Middle frontal gyrus (tissue), 1 donor: Measurements from ENCODE around the gene KIF3B.
"Not testable (repeated sequence)": the region's sequence is repeated elsewhere in the genome, so short reads cannot be mapped to it uniquely, and the experiment has no call there.

ENCODE experiments used
- DNase-seq: peaks from one replicate; pipeline ENCODE4 v3.0.0-alpha.2; 2015; ENCODE audit warnings: low spot score; ENCODE audit errors: extremely low spot score

KIF3B gene

DNA sequence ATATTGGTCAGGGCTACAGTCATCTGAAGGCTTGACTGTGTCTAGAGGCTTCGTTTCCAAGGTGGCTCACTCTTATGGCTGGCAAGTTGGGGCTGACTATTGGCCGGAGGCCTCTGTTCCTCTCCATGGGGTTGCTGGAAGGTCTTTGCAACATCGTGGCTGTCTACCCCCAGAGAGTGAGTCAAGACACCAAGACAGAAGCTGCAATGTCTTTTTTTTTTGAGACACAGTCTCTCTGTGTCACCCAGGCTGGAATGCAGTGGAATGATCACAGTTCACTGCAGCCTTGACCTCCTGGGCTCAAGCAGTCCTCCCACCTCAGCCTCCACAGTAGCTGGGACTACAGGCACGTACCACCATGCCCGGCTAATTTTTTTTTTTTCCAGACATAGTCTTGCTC is 29.4 kb upstream of the KIF3B start:
- no peak for DNase-seq

DNA sequence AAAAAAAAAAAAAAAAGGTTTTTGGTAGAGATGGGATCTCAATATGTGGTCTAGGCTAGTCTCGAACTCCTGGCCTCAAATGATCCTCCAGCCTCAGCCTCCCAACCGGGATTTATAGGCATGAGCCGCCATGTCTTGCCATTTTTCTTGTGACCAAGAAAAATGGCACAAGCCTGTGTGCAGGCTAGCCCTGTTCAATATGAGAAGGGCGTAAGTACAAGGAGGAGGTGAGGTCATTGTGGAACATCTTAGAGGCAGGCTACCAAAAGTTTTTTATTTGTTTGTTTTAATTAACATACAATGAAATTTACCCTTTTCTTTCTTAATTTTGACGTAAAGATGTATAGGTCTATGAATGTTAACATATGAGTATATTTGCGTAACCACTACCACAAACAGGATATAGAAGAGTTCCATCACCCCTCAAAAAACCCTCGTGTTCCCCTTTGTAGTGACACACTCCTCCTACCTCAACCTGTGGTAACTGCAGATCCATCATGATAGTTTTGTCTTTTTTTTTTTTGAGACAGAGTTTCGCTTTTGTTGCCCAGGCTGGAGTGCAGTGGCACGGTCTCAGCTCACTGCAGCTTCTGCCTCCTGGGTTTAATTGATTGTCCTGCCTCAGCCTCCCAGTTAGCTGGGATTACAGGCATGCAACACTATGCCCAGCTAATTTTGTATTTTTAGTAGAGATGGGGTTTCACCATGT is 28.3 kb upstream of the KIF3B start:
- DNase-seq, result no peak

DNA sequence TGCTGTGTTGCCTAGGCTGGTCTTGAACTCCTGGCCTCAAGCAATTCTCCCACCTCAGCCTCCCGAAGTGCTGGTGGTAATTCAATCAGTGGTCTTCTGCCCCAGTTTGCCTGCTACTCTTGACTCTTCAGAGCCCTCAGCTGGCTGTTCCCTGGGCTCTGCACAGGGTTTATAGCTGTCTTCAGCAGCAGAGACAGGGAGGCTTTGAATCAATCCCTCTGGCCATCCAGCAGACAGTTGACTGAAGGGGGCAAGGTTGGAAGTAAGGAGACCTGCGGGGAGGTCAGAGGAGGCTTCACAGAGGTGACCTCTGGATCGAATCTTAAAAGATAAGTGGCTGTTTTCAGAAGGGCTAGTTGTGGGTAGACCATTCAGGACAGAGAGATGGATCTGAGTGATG is 26.0 kb upstream of the KIF3B start:
- no peak for DNase-seq

DNA sequence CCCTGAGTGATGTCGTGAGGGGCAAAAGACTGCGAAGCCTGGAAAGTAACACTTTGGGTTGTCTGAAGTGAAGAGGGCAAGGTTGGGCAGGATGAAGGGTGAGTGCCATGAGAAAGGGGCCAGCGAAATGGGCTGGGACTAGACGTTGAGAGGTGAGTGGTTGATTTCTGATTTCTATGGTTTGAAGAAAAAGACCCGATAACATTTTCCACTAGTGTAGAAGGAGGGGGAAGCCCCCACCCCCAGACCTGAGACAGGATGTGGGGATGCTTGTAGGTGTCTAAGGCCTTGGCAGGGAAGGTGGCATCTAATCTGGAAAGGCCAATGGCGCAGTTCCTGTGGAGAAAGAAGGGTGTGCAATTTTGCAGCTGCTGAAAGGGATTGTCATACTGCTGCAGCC is 25.3 kb upstream of the KIF3B start:
- DNase-seq, result no peak

DNA sequence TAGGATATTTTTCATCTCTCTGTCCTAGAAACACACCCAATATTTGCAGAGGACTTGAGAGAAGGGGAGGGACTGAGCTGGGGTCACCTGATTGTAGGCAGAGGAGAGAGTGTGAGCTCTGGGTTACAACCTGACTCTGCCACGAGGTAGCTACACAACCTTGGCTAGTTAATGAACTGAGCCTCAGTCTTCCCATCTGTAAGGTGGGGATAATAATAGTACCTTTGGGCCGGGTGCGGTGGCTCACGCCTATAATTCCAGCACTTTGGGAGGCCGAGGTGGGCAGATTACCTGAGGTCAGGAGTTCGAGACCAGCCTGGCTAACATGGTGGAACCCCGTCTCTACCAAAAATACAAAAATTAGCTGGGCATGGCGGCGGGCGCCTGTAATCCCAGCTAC is 16.5 kb upstream of the KIF3B start:
- DNase-seq, result not testable (repeated sequence)

DNA sequence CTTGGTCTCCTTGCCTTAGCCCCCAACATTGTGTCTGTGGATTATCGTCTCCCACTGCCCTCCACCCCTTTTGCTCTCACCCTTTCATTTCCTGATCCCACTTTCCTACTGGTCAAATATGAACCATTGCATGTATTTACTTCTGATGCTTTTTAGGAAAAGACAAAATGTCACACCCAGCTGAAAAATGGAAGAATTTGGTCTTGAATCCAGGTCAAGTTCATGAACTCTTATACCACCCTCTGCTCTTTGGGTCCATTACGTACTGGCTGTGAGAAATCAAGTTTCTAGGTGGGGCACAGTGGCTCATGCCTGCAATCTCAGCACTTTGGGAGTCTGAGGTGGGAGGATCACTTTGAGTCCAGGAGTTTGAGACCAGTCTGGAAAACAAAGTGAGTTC is 15.8 kb upstream of the KIF3B start:
- no peak for DNase-seq

DNA sequence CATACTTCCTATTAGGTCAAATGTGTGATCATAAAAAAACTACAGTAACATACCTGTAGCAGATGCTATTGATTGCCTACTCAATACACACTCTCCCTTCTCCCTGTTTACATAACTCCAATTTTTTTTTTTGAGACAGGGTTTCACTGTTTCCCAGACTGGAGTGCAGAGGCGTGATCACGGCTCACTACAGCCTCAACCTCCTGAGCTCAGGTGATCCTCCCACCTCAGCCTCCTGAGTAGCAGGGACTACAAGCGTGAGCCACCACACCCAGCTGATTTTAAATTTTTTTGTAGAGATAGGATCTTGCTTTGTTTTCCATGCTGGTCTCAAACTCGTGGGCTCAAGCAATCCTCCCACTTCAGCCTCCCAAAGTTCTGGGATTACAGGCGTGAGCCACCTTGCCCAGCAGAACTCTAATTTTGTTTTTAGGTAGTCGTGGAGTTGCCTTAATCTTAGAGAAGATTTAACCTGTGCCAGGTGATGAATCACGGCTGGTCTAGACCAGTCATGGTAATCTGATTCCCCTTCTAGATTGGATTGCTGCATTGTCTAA is 14.0 kb upstream of the KIF3B start:
- no peak for DNase-seq

DNA sequence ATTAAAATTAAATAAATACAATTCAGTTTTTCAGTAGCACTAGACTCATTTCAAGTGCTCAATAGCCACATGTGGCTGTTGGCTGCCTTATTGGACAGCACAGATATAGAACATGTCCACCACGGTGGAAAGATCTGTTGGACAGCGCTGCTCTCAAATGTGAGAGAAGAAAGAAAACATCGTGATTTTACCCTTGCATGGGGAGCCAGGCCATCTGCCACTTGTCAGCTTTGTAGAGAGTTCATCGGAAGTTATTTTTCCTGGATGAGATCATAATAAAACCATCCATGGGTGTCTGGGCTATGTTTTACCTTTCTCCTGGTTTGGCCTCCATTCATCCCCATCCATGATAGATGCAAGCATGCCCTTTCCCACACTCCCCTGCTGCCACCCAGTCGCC is 5.8 kb upstream of the KIF3B start:
- no peak for DNase-seq

DNA sequence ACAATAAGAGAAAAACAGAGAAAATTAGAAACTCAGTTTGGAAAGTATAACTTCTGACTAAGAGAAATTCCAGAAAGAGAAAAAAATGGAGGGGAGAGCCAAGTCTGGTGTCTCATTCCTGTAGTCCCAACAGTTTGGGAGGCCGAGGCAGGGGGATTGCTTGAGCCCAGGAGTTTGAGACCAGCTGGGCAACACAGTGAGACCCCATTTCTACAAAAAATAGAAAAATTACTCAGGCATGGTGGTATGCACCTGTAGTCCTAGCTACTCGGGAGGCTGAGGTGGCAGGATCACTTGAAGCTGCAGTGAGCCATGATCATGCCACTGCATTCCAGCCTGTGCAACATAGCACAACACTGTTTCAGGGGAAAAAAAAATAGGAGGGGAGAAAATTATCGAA is 3.1 kb upstream of the KIF3B start:
- no peak for DNase-seq

DNA sequence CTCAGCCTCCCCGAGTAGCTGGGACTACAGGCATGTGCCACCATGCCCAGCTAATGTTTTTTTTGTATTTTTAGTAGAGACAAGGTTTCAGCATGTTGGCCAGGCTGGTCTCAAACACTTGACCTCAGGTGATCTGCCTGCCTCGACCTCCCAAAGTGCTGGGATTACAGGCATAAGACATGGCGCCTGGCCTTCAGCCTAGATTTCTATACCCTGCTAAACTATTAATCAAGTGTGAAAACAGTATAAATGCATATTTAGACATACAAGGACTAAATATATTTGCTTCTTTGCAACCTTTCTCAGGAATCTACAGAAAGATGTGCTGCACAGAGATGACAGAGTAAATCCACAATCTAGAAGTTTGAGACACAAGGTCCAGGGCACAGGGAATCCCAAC is 2.3 kb upstream of the KIF3B start:
- DNase-seq, result not testable (repeated sequence)

DNA sequence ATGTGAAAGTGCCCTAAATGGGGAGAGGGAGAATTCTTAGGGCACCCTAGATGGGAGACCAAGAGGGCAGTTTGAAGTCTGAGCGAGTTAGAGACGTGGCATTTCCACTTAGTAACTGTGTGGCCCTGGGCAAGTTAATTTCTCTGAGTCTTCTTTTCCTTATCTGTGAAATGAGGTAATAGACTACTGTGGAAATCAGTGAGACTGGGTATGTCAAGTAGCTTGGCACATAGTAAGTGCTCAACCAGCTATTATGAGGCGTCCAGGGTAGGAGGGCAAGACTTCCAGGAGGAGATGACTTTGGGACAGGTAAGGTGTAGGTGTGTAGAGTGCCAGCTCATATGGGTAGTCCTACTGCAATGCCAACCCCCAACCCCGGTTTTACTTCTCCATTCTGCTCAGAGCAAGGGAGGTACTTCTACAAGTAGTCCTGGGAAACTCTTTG is 770 bp downstream of the KIF3B start:
- DNase-seq, result no peak

DNA sequence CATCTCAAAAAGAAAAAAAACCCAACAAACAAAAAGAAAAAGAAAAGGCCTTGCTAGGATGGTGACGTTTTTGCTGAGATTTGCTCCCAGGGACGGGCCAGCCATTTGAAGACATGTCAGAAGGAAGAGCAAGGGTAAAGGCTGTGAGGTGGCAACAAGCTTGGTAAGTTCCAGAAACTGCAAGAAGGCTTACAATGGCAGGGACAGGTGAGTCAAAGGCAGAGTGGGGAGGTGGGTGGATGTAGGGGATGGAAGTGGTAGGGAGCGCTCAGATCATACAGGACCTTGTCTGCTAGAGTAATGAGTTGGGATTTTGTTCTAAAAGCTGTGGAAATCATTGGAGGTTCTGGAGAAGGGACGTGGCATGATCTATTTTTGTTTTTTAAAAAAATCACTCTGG is 4.3 kb downstream of the KIF3B start:
- DNase-seq, result no peak

DNA sequence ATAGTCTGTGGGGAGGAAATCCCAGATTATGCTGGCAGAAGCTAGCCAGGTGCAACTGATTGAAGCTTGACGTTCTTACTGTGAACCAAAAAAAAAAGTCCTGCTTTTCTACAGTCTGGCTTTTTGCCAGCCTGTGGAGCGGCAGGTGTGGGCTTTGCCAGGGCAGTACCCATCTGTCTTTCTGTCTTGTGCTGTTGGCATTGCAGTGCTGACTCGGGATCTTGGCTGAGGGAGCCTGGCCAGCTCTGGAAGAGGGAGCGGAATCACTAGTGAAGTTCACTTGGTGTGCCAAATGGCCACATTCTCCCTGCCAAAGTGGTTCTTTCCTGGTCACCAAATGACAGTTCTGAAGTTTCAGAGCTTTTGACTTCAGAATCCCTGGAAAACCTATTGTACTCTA is 5.0 kb downstream of the KIF3B start:
- peak; percentile 13 for DNase-seq

DNA sequence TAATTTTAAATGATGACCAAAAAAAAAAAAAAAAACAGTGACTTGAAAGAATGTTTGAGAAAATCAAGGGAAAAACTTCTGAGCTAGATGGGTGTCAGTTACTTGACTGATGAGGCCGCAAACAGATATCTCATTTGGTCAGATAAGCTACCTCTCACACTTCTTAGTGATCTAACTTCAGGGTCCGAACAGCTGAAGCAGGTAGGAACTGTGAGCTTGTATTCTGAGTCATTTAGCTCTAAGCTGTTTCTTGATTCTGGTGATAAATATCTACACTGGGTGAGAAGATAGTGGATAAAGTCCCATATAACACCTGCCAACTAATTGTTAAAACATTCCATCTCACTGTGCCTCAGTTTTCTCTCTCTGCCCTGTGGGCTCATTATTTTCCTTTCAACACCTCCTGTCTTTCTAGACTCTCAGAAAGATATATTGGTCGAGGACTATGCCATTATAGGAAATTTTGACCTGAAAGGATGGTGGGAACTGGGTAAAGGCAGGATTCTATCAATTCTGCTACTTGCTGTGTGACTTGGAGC is 7.7 kb downstream of the KIF3B start:
- DNase-seq, result no peak

DNA sequence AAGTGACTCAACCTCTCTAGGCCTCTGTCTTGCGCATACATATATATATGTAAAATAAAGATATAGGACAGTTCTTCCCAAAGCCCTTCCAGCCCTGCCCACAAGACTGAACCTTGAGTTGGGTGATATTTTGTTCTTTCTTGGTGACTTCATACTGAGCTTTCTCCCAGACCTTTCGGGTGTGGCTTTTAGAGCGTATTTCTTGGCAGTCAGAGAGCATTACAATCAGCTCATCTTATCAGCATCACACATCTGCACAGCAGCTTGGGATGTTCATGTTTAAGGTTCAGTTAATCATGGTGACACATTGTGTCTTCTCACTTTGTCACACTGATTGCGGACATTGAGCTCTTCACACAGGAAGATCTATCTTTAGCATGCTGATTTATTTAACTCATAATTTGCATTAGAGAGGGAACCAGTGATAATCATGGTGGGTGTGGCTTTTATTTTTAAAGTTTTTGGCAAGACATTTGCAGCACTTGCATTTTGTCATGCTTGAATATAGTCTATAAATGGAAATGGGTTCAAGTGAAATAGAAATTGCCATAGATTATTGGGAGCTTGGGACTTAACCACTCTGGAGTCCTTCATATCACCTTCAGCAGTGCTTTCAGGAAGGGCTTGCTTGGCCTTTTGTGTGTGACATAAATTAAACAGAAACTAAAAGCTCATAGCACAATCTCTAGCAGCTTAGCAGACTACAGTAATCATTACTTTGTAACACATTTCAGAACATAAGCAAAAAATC is 8.3 kb downstream of the KIF3B start:
- DNase-seq, result peak; percentile 11

DNA sequence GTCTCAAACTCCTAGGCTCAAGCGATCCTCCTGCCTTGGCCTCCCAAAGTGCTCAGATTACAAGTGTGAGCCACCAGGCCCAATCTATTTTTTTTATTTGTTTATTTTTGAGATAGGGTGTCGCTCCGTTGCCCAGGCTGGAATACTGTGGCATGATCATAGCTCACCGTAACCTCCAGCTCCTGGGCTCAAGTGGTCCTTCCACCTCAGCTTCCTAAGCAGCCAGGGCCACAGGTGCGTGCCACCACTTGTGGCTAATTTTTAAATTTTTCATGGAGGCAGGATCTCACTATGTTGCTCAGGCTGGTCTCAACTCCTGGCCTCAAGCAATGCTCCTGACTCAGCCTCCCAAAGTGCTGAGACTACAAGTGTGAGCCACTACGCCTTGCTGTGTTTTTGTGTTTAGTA is 9.8 kb downstream of the KIF3B start:
- DNase-seq, result no peak

DNA sequence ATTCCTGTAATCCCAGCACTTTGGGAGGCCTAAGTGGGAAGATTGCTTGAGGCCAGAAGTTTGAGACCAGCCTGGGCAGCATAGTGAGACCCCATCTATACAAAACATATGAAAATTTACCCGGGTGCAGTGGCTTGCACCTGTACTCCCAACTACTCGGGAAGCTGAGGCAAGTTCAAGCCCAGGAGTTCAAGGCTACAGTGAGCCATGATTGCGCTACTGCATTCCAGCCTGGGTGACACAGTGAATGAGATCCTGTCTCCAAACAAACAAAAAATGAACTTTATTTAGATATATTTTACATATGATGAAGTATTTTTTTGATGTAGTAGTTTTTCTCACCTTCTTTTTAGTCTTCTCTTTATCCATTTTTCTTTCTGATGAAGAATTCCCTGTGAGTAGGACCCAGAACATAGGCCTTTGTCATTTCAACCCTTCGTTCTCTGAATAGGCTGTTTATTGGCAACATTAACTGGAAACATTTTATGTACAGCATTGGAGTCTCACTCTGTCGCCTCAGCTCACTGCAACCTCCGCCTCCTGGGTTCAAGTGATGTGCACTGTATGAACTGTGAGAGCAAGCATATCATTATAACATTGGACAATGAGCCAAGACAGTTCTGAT is 10.9 kb downstream of the KIF3B start:
- DNase-seq, result no peak

DNA sequence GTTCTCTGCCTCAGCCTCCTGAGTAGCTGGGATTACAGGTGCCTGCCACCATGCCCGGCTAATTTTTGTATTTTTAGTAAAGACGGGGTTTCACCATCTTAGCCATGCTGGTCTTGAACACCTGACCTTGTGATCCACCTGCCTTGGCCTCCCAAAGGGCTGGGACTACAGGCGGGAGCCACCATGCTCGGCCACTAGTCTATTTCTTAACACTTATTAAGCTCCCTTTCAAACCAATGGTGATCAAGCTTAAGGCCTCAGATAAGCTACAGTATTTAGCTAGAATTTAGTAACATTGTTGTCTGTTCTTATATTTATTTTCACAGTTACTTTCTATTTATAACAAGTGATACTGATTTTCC is 11.8 kb downstream of the KIF3B start:
- not testable (repeated sequence) for DNase-seq

DNA sequence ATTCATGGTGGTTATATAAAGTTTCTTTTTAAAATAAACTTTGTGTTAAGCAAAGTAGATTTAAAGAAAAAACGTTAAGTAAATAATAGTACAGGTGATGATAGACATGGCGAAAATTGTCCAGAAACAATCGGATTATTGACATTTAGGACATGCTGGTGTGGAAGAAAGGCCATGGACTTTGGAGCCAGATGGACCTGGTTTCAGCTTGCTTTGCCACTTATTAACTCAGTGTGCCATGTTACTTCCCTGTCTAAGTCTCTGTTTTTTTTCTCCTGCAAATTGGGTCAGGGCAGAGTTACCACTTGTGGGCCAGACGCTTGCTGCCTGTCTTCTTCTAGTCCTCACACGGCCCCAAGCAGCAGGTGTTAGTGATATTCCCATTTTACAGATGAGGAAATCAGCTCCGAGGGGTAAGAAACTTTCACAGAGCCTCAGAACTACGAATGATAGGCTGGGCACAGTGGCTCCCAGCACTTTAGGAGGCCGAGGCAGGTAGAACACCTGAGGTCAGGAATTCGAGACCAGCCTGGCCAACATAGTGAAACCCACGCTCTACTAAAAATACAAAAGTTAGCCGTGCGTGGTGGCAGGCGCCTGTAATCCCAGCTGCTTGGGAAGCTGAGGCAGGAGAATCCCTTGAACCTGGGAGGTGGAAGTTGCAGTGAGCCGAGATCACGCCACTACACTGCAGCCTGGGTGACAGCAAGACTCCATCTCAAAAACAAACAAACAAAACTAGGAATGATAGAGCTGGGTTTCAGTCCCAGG is 12.4 kb downstream of the KIF3B start:
- no peak for DNase-seq

DNA sequence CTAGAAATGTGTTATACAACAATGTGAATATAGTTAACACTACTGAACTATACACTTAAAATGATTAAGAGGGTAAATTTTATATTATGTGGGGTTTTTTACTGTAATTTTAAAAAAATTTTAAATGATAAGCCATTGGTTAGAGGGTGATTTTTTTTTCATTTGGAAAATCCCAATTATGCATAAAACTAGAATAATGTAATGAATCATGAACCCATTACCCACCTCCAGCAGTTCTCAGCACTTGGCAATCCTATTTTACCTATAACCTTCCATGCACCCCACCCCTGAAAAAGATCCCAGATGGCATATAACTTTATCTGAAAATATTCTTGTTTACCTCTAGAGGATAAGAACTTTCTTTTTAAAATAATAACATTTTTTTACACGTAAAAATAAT is 13.7 kb downstream of the KIF3B start:
- DNase-seq, result no peak

DNA sequence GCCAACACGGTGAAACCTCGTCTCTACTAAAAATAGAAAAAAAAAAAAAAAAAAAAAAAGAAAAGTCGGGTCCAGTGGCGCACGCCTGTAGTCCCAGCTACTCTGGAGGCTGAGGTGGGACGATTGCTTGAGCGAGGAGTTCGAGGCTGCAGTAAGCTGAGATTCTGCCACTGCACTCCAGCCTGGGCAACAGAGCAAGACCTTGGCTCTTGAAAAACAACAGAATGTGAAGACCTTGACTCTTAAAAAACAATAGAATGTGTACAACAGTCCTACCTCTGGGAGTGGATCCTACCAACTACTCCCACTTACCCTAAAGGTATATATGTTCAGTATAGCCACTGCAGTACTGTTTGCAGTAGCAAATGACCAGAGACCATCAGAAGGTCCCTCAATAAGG is 15.1 kb downstream of the KIF3B start:
- DNase-seq, result no peak
